ENCODE measurements around the gene APP. TPM values are rescaled to one million over a fixed set of nuclear protein-coding genes. Genes with fewer than 3 reads are reported as not detected.

The APP gene
- total RNA-seq, 3 donors from 2014 or later (not counting 1 experiment from before 2014, with no cell fraction given), result 5.1 to 10.6 (median 7.8) TPM

DNA sequence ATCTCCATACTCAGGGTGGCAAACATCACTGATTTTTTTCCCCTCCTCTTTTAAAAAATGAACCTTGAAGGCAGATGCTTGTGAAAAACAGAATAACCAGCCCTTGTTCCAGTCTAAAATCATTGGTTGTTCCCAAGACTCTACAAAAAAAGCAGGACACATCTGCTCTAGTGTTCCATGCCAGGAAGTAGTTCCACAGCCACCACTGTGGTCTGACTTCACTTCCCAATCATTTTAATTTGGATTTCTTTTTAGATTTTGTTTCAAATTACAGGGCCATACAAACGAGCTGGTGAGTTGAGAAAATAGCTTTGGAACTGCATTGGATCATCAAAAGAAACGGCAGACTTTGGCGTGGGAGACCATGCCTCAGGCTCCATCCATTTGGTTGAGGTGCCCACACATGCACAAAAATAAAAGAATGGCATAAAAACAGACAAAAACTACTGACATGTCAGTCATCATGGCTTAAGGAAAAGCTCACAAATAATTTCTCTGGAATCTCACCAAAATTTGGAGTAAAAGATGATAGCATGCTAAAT, 225.8 kb downstream of the APP start:
- H3K27me3 ChIP-seq (ENCODE audit: control insufficient read depth, insufficient read depth, low read length), result no peaks in the 10 kb centered on the region
- no peak for TF ChIP-seq CTCF (IDR thresholded peaks at IDR 0.05)
- H3K9me3 ChIP-seq (ENCODE audit: control insufficient read depth, insufficient read depth, low read length), result no peaks in the 10 kb centered on the region
- H3K27ac ChIP-seq (ENCODE audit: low read length), result no peak overlapping the region
- WGBS (ENCODE audit: insufficient coverage), result 78% methylated on average over 3 of the region's 3 CpGs
- intact Hi-C loops (cut with micrococcal nuclease), result no loop called here
- H3K27me3 Mint-ChIP-seq (ENCODE audit: low read depth in 2 of 2), result no peaks in the 10 kb centered on the region
- no peak overlapping the region for H3K4me3 ChIP-seq (ENCODE audit: low read length)
- H3K27ac Mint-ChIP-seq, result no peak overlapping the region
- no peak overlapping the region for H3K4me3 Mint-ChIP-seq
- no peaks in the 10 kb centered on the region for H3K36me3 ChIP-seq (ENCODE audit: control insufficient read depth, insufficient read depth, low read length)
- H3K4me1 ChIP-seq (ENCODE audit: control insufficient read depth, insufficient read depth, low read length), result no peaks in the 10 kb centered on the region
- no peaks in the 10 kb centered on the region for H3K9me3 Mint-ChIP-seq
- DNase-seq, result no peak
- no peaks in the 10 kb centered on the region for H3K36me3 Mint-ChIP-seq
- no peak for ATAC-seq
- no peaks in the 10 kb centered on the region for H3K4me1 Mint-ChIP-seq

DNA sequence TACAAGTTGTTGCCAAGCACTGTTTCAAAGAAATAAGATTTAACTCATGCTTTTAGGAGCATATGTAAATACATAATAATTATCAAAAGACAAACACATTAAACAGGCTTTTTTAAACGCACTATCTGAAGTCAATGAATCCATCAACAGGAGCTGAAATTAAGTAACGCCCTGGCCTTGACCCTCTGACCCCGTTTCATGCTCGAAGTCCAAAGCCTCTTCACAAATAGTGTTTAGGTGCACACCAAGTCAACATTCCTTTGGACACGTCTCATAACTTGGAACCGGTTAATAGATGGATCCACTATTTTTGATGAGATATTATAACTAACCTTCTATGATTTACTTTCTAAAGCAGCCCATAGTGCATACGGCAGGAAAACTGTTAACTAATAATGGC, 226.5 kb downstream of the APP start:
- intact Hi-C loops (cut with micrococcal nuclease), result no loop called here
- Histone ChIP-seq H3K27ac (ENCODE audit: low read length) (no peak overlapping the region), H3K4me1 (ENCODE audit: control insufficient read depth, insufficient read depth, low read length) (no peaks in the 10 kb centered on the region), H3K36me3 (ENCODE audit: control insufficient read depth, insufficient read depth, low read length) (no peaks in the 10 kb centered on the region), H3K27me3 (ENCODE audit: control insufficient read depth, insufficient read depth, low read length) (no peaks in the 10 kb centered on the region), H3K9me3 (ENCODE audit: control insufficient read depth, insufficient read depth, low read length) (no peaks in the 10 kb centered on the region), H3K4me3 (ENCODE audit: low read length) (no peak overlapping the region)
- DNase-seq, result no peak
- no peak for TF ChIP-seq CTCF (IDR thresholded peaks at IDR 0.05)
- Mint-ChIP-seq H3K27ac (no peak overlapping the region), H3K4me1 (no peaks in the 10 kb centered on the region), H3K27me3 (ENCODE audit: low read depth in 2 of 2) (no peaks in the 10 kb centered on the region), H3K9me3 (no peaks in the 10 kb centered on the region), H3K4me3 (no peak overlapping the region), H3K36me3 (no peaks in the 10 kb centered on the region)
- WGBS (ENCODE audit: insufficient coverage), result 95% methylated on average over 6 of the region's 7 CpGs
- no peak for ATAC-seq

- no peak overlapping the region for H3K27ac Mint-ChIP-seq
- H3K9me3 Mint-ChIP-seq, result no peaks in the 10 kb centered on the region
- 94% methylated on average over 9 of the region's 9 CpGs for WGBS (ENCODE audit: insufficient coverage)
- no peaks in the 10 kb centered on the region for H3K9me3 ChIP-seq (ENCODE audit: control insufficient read depth, insufficient read depth, low read length)
- no peaks in the 10 kb centered on the region for H3K4me1 Mint-ChIP-seq
- no peak overlapping the region for H3K4me3 ChIP-seq (ENCODE audit: low read length)
- H3K27me3 Mint-ChIP-seq (ENCODE audit: low read depth in 2 of 2), result no peaks in the 10 kb centered on the region
- TF ChIP-seq CTCF (IDR thresholded peaks at IDR 0.05), result no peak
- no peak for DNase-seq
- ATAC-seq, result no peak
- no peak overlapping the region for H3K4me3 Mint-ChIP-seq
- no peaks in the 10 kb centered on the region for H3K4me1 ChIP-seq (ENCODE audit: control insufficient read depth, insufficient read depth, low read length)
- H3K27ac ChIP-seq (ENCODE audit: low read length), result no peak overlapping the region
- intact Hi-C loops (cut with micrococcal nuclease), result no loop called here
- H3K36me3 Mint-ChIP-seq, result no peaks in the 10 kb centered on the region
- H3K36me3 ChIP-seq (ENCODE audit: control insufficient read depth, insufficient read depth, low read length), result no peaks in the 10 kb centered on the region
- H3K27me3 ChIP-seq (ENCODE audit: control insufficient read depth, insufficient read depth, low read length), result no peaks in the 10 kb centered on the region
Measured at GRCh38 chr21:25942135-25942534, 228.4 kb downstream of the APP start.

GRCh38 chr21:25939396-25939761, 231.2 kb downstream of the APP start:
- H3K27me3 ChIP-seq (ENCODE audit: control insufficient read depth, insufficient read depth, low read length), result no peaks in the 10 kb centered on the region
- no peak overlapping the region for H3K4me3 ChIP-seq (ENCODE audit: low read length)

More at GRCh38 chr21:25939396-25939761, 231.2 kb downstream of the APP start:
- TF ChIP-seq CTCF (IDR thresholded peaks at IDR 0.05), result no peak
- no peak overlapping the region for H3K27ac ChIP-seq (ENCODE audit: low read length)
- Mint-ChIP-seq H3K9me3 (no peaks in the 10 kb centered on the region), H3K4me1 (no peaks in the 10 kb centered on the region), H3K27ac (no peak overlapping the region), H3K4me3 (no peak overlapping the region), H3K27me3 (ENCODE audit: low read depth in 2 of 2) (no peaks in the 10 kb centered on the region), H3K36me3 (no peaks in the 10 kb centered on the region)
- 69% methylated on average over 1 of the region's 1 CpG for WGBS (ENCODE audit: insufficient coverage)
- no peak for ATAC-seq
- intact Hi-C loops (cut with micrococcal nuclease), result no loop called here
- H3K9me3 ChIP-seq (ENCODE audit: control insufficient read depth, insufficient read depth, low read length), result no peaks in the 10 kb centered on the region
- H3K4me1 ChIP-seq (ENCODE audit: control insufficient read depth, insufficient read depth, low read length), result no peaks in the 10 kb centered on the region
- H3K36me3 ChIP-seq (ENCODE audit: control insufficient read depth, insufficient read depth, low read length), result no peaks in the 10 kb centered on the region
- DNase-seq, result no peak
